Mesenchymal stem cell (in vitro differentiated cells and primary cell): Measurements from ENCODE around the gene FAM3B.

ENCODE experiments used
- DNase-seq: peaks from one replicate; pipeline ENCODE4 v3.0.0-alpha.2; 2013
- H2AFZ ChIP-seq: one replicate; pipeline ENCODE4 v1.6.1; 2013; ENCODE audit warnings: low read depth, mild to moderate bottlenecking, control low read depth, inconsistent platforms, low read length, moderate library complexity
- H2AK5ac ChIP-seq: 2 replicates; pipeline ENCODE4 v1.6.1; 2013; ENCODE audit warnings: low read length, moderate library complexity, mild to moderate bottlenecking, inconsistent platforms; ENCODE audit not compliant: severe bottlenecking
- H2BK120ac ChIP-seq: one replicate; pipeline ENCODE4 v1.6.1; 2013; ENCODE audit warnings: low read depth, mild to moderate bottlenecking, inconsistent platforms, low read length, moderate library complexity
- H2BK12ac ChIP-seq, 2 experiments: one replicate each; pipeline ENCODE4 v1.6.1; 2013; ENCODE audit warnings: inconsistent platforms in 2 of 2, low read length in 2 of 2, mild to moderate bottlenecking in 2 of 2, moderate library complexity in 2 of 2, control low read depth in 1 of 2
- H2BK15ac ChIP-seq: one replicate; pipeline ENCODE4 v1.6.1; 2013; ENCODE audit warnings: mild to moderate bottlenecking, low read depth, inconsistent platforms; ENCODE audit not compliant: poor library complexity, severe bottlenecking
- H2BK5ac ChIP-seq: 2 replicates; pipeline ENCODE4 v1.6.1; 2013; ENCODE audit warnings: low read depth, mild to moderate bottlenecking, low read length, control low read depth, inconsistent platforms; ENCODE audit not compliant: poor library complexity, severe bottlenecking
- H3K14ac ChIP-seq, 2 experiments: one replicate each; pipeline ENCODE4 v1.6.1; 2013; ENCODE audit warnings: inconsistent platforms in 2 of 2, low read length in 2 of 2, control low read depth in 1 of 2, mild to moderate bottlenecking in 1 of 2, moderate library complexity in 1 of 2
- H3K18ac ChIP-seq, 2 experiments: one replicate each; pipeline ENCODE4 v1.6.1; 2013; ENCODE audit warnings: inconsistent platforms in 2 of 2, low read length in 2 of 2, control low read depth in 1 of 2, low read depth in 1 of 2, mild to moderate bottlenecking in 1 of 2
- H3K23ac ChIP-seq, 2 experiments: one replicate each; pipeline ENCODE4 v1.6.1; 2013; ENCODE audit warnings: inconsistent platforms in 2 of 2, low read length in 2 of 2, mild to moderate bottlenecking in 2 of 2, moderate library complexity in 2 of 2, control low read depth in 1 of 2
- H3K27ac ChIP-seq: 2 replicates; pipeline ENCODE4 v1.5.1; 2013; ENCODE audit warnings: mild to moderate bottlenecking, moderate library complexity, low read length, control low read depth, inconsistent platforms; ENCODE audit not compliant: poor library complexity, severe bottlenecking
- H3K27me3 ChIP-seq, 2 experiments: 2 replicates each; pipeline versions ENCODE4 v1.6.1 to v1.7.0; 2013; ENCODE audit warnings: low read length in 2 of 2, mild to moderate bottlenecking in 2 of 2, moderate library complexity in 2 of 2, control low read depth in 1 of 2, inconsistent platforms in 1 of 2; ENCODE audit not compliant: control insufficient read depth in 1 of 2, insufficient read depth in 1 of 2
- H3K36me3 ChIP-seq, 2 experiments: 2 replicates each; pipeline versions ENCODE4 v1.6.1 to v1.7.0; 2013; ENCODE audit warnings: low read length in 2 of 2, control low read depth in 1 of 2, inconsistent platforms in 1 of 2, low read depth in 1 of 2, mild to moderate bottlenecking in 1 of 2; ENCODE audit not compliant: insufficient read depth in 2 of 2, control insufficient read depth in 1 of 2
- H3K4ac ChIP-seq, 2 experiments: one replicate each; pipeline ENCODE4 v1.6.1; 2013; ENCODE audit warnings: inconsistent platforms in 2 of 2, low read length in 2 of 2, mild to moderate bottlenecking in 2 of 2, moderate library complexity in 2 of 2, control low read depth in 1 of 2, low read depth in 1 of 2
- H3K4me1 ChIP-seq: 2 replicates; pipeline ENCODE4 v1.6.1; 2013; ENCODE audit warnings: low read depth, low read length, control low read depth; ENCODE audit not compliant: control insufficient read depth, insufficient read depth
- H3K4me2 ChIP-seq: 2 replicates; pipeline ENCODE4 v1.6.1; 2013; ENCODE audit warnings: low read length, mild to moderate bottlenecking, inconsistent platforms; ENCODE audit not compliant: poor library complexity, severe bottlenecking
- H3K4me3 ChIP-seq, 2 experiments: 2 replicates each; pipeline versions ENCODE4 v1.5.1 to v1.7.0; 2013; ENCODE audit warnings: low read length in 2 of 2, mild to moderate bottlenecking in 2 of 2, control low read depth in 1 of 2, low read depth in 1 of 2; ENCODE audit not compliant: insufficient read depth in 1 of 2
- H3K79me1 ChIP-seq: replicated peaks from 2 replicates; pipeline ENCODE4 v1.6.1; 2013; ENCODE audit warnings: mild to moderate bottlenecking, control low read depth, low read length, inconsistent platforms; ENCODE audit not compliant: poor library complexity, severe bottlenecking
- H3K9ac ChIP-seq: 2 replicates; pipeline ENCODE4 v1.7.0; 2013; ENCODE audit warnings: mild to moderate bottlenecking, low read length, moderate library complexity
- H3K9me3 ChIP-seq: 2 replicates; pipeline ENCODE4 v1.7.0; 2013; ENCODE audit warnings: mild to moderate bottlenecking, low read length; ENCODE audit not compliant: control insufficient read depth
- H4K8ac ChIP-seq: one replicate; pipeline ENCODE4 v1.6.1; 2013; ENCODE audit warnings: inconsistent platforms, mild to moderate bottlenecking, low read length, moderate library complexity
- H4K91ac ChIP-seq: one replicate; pipeline ENCODE4 v1.6.1; 2013; ENCODE audit warnings: mild to moderate bottlenecking, low read length, inconsistent platforms
- WGBS: methylation state at CpG from one replicate; pipeline ENCODE4 v1.1.7; 2013; ENCODE audit warnings: mixed read lengths; 5-methylcytosine and 5-hydroxymethylcytosine counted together

Gene FAM3B

GRCh38 chr21:41403331-41403730 is 86.7 kb downstream of the FAM3B start:
- WGBS, result 95% methylated on average over 9 of the region's 9 CpGs
- Histone ChIP-seq H3K18ac (no peak overlapping the region), H3K23ac (no peak overlapping the region)

GRCh38 chr21:41403966-41404365 is 87.4 kb downstream of the FAM3B start:
- Histone ChIP-seq H3K9me3 (no peaks in the 10 kb centered on the region), H3K27me3 (peaks cover 0 to 6% of the 10 kb centered on the region in 2 experiments), H3K9ac (no peak overlapping the region), H2AFZ (no peak overlapping the region), H4K91ac (no peak overlapping the region), H3K4me1 (no peaks in the 10 kb centered on the region), H3K23ac (no peak overlapping the region), H3K27ac (no peak overlapping the region), H3K4me3 (no peak overlapping the region), H2BK15ac (no peak overlapping the region), H3K79me1 (no peaks in the 10 kb centered on the region), H2BK12ac (no peak overlapping the region), H3K36me3 (peaks cover 0 to 91% of the 10 kb centered on the region in 2 experiments), H3K18ac (no peak overlapping the region), H2AK5ac (no peak overlapping the region), H2BK120ac (no peak overlapping the region), H3K4me2 (no peak overlapping the region), H3K14ac (no peak overlapping the region), H2BK5ac (no peak overlapping the region), H3K4ac (no peak overlapping the region), H4K8ac (no peak overlapping the region)
- DNase-seq, result no peak
- WGBS, result 88% methylated on average over 10 of the region's 10 CpGs

More at GRCh38 chr21:41403331-41403730, 86.7 kb downstream of the FAM3B start:
- Histone ChIP-seq H4K91ac (no peak overlapping the region), H3K36me3 (peaks cover 0 to 91% of the 10 kb centered on the region in 2 experiments), H3K14ac (no peak overlapping the region), H3K79me1 (no peaks in the 10 kb centered on the region), H2BK15ac (no peak overlapping the region), H3K27me3 (peaks cover 0 to 6% of the 10 kb centered on the region in 2 experiments), H3K27ac (no peak overlapping the region), H3K4me2 (no peak overlapping the region), H3K4me1 (no peaks in the 10 kb centered on the region), H3K4me3 (no peak overlapping the region), H2BK5ac (no peak overlapping the region), H3K9ac (no peak overlapping the region), H2BK12ac (no peak overlapping the region), H2AK5ac (no peak overlapping the region), H2BK120ac (no peak overlapping the region), H3K4ac (no peak overlapping the region), H2AFZ (no peak overlapping the region), H4K8ac (no peak overlapping the region), H3K9me3 (no peaks in the 10 kb centered on the region)
- DNase-seq, result no peak

DNA sequence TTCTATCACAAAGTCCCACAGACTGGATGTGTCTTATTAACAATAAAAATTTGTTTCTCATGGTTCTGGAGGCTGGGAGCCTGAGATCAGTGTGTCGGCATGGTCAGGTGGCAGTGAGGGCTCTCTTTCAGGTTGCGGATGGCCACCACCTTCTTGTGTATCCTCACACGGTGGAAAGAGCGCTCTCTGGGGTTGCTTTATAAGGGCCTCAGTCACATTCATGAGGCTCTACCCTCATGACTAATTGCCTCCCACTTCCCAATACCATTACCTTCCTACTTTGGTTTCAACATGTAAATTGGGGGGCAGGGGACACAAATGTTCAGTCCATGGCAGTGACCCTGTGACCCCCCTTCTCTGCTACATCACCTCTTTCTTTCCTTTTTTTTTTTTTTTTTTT is 88.7 kb downstream of the FAM3B start:
- DNase-seq, result no peak
- Histone ChIP-seq H3K9ac (no peak overlapping the region), H2AFZ (no peak overlapping the region), H2BK120ac (no peak overlapping the region), H2AK5ac (no peak overlapping the region), H3K4ac (no peak overlapping the region), H4K8ac (no peak overlapping the region), H3K14ac (no peak overlapping the region), H3K4me2 (no peak overlapping the region), H3K27me3 (peaks cover 0 to 6% of the 10 kb centered on the region in 2 experiments), H4K91ac (no peak overlapping the region), H3K27ac (no peak overlapping the region), H2BK5ac (no peak overlapping the region), H3K36me3 (peaks cover 0 to 91% of the 10 kb centered on the region in 2 experiments), H3K4me3 (no peak overlapping the region), H3K4me1 (no peaks in the 10 kb centered on the region), H2BK15ac (no peak overlapping the region), H3K18ac (no peak overlapping the region), H3K9me3 (no peaks in the 10 kb centered on the region), H3K79me1 (no peaks in the 10 kb centered on the region), H2BK12ac (no peak overlapping the region), H3K23ac (no peak overlapping the region)
- WGBS, result 93% methylated on average over 3 of the region's 4 CpGs

DNA sequence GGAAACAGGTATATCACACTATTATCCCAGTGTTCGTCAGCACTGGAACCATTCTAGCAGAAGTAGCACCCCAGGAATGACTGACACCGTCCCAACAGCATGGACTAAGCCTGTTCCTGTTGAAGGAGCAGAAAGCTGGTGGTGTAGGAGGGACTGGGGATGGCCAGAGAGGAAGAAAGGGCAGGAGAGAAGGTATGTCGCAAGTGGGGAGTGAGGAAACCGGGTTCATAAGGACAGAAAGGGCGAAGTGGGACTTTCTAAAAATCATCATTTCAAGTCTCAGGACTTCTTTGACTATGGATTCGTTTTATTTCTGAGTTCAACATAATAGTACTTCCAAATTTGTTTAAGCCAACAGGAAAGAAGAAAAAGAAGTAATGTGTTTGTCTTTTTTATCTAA is 89.7 kb downstream of the FAM3B start:
- Histone ChIP-seq H2AFZ (no peak overlapping the region), H4K8ac (no peak overlapping the region), H2BK5ac (no peak overlapping the region), H3K4me1 (no peaks in the 10 kb centered on the region), H2BK120ac (no peak overlapping the region), H3K23ac (no peak overlapping the region), H3K27ac (no peak overlapping the region), H3K18ac (no peak overlapping the region), H3K79me1 (no peaks in the 10 kb centered on the region), H3K4me2 (no peak overlapping the region), H3K36me3 (peaks cover 0 to 86% of the 10 kb centered on the region in 2 experiments), H3K14ac (no peak overlapping the region), H3K4me3 (no peak overlapping the region), H3K9ac (no peak overlapping the region), H2AK5ac (no peak overlapping the region), H4K91ac (no peak overlapping the region), H2BK15ac (no peak overlapping the region), H3K4ac (no peak overlapping the region), H3K27me3 (peaks cover 0 to 6% of the 10 kb centered on the region in 2 experiments), H2BK12ac (no peak overlapping the region), H3K9me3 (no peaks in the 10 kb centered on the region)
- 72% methylated on average over 5 of the region's 6 CpGs for WGBS
- no peak for DNase-seq
